D721Med (cell line): ENCODE data around the gene KCNQ4.

Experiments
- DNase-seq: peaks from one replicate; pipeline ENCODE4 v3.0.0; 2011; ENCODE audit warnings: low spot score; ENCODE audit not compliant: insufficient read length
- FAIRE-seq: peaks from 2 replicates; lab custom pipeline; 2011; peaks lifted over from hg19 to GRCh38; lab: Jason Lieb, UNC
- CTCF ChIP-seq: IDR thresholded peaks from 2 replicates; pipeline ENCODE4 v1.5.1; 2012; ENCODE audit warnings: mild to moderate bottlenecking, control low read depth; ENCODE audit not compliant: insufficient read depth; ENCODE audit errors: missing control alignments

KCNQ4 gene

GRCh38 chr1:40842691-40843090 is 59.1 kb downstream of the KCNQ4 start:
- DNase-seq = no peak
- no peak for TF ChIP-seq CTCF
- no peak for FAIRE-seq

GRCh38 chr1:40844079-40844478 is 60.5 kb downstream of the KCNQ4 start:
- DNase-seq (no peak), FAIRE-seq (no peak)
- TF ChIP-seq CTCF = no peak

GRCh38 chr1:40844887-40845878 is 61.6 kb downstream of the KCNQ4 start:
- DNase-seq = no peak
- TF ChIP-seq CTCF = no peak
- FAIRE-seq = no peak

- FAIRE-seq (no peak), DNase-seq (no peak)
- TF ChIP-seq CTCF = no peak
These were observed 62.3 kb downstream of the KCNQ4 start for GRCh38 chr1:40845895-40846294.

GRCh38 chr1:40847023-40847745 is 63.6 kb downstream of the KCNQ4 start:
- no peak for FAIRE-seq
- no peak for TF ChIP-seq CTCF
- DNase-seq = no peak

- no peak for DNase-seq
- FAIRE-seq = no peak
- TF ChIP-seq CTCF = peak; percentile 98
These were observed 65.1 kb downstream of the KCNQ4 start for GRCh38 chr1:40848530-40849189.
